ENCODE results near the gene DERA. TPM values are rescaled to one million over a fixed set of nuclear protein-coding genes. Genes with fewer than 3 reads are reported as not detected.

Gene DERA
- total RNA-seq, 5 donors from 2014 or later (not counting 1 experiment from before 2014, with no cell fraction given) = 11.0 to 13.4 (median 11.6) TPM

GRCh38 chr12:15972894-15973293, 61.8 kb downstream of the DERA start:
- POLR2A ChIA-PET = no interaction called here
- Histone ChIP-seq H3K4me1 (ENCODE audit: control insufficient read depth in 1 of 2, extremely low read depth in 1 of 2, insufficient read depth in 2 of 2, low read length in 2 of 2) (no peaks in the 10 kb centered on the region), H3K27me3 (replicated peaks in 1 of 2; ENCODE audit: control insufficient read depth in 2 of 2, extremely low read depth in 1 of 2, insufficient read depth in 2 of 2, low read length in 1 of 2) (no peaks in the 10 kb centered on the region), H3K27ac (ENCODE audit: low read length) (no peak overlapping the region), H3K4me3 (ENCODE audit: control insufficient read depth in 1 of 2, extremely low read depth in 1 of 2, low read length in 1 of 2) (no peak overlapping the region), H3K9me3 (no peaks in the 10 kb centered on the region), H3K36me3 (ENCODE audit: control insufficient read depth in 2 of 2, extremely low read depth in 1 of 2, insufficient read depth in 1 of 2, low read length in 1 of 2) (peaks cover 0 to 3% of the 10 kb centered on the region in 2 donors)
- H3K36me3 Mint-ChIP-seq = peaks cover 55% of the 10 kb centered on the region
- H3K4me3 Mint-ChIP-seq = no peak overlapping the region
- no peaks in the 10 kb centered on the region for H3K27me3 Mint-ChIP-seq
- WGBS (ENCODE audit: insufficient coverage) = 100% methylated on average over 1 of the region's 4 CpGs
- DNase-seq (no peak), ATAC-seq (replicated peaks in 1 of 4) (no peak)
- CTCF ChIA-PET = no interaction called here
- H3K27ac Mint-ChIP-seq = no peak overlapping the region
- no peaks in the 10 kb centered on the region for H3K4me1 Mint-ChIP-seq
- H3K9me3 Mint-ChIP-seq = no peaks in the 10 kb centered on the region

- ATAC-seq (replicated peaks in 1 of 4) = no peak
- no peaks in the 10 kb centered on the region for H3K27me3 Mint-ChIP-seq
- no peak overlapping the region for H3K4me3 Mint-ChIP-seq
- no peak overlapping the region for H3K27ac Mint-ChIP-seq
- Histone ChIP-seq H3K36me3 (ENCODE audit: control insufficient read depth in 2 of 2, extremely low read depth in 1 of 2, insufficient read depth in 1 of 2, low read length in 1 of 2) (peaks cover 5 to 6% of the 10 kb centered on the region in 2 donors), H3K9me3 (no peaks in the 10 kb centered on the region), H3K27ac (ENCODE audit: low read length) (no peak overlapping the region), H3K4me1 (ENCODE audit: control insufficient read depth in 1 of 2, extremely low read depth in 1 of 2, insufficient read depth in 2 of 2, low read length in 2 of 2) (no peaks in the 10 kb centered on the region), H3K4me3 (ENCODE audit: control insufficient read depth in 1 of 2, extremely low read depth in 1 of 2, low read length in 1 of 2) (no peak overlapping the region), H3K27me3 (replicated peaks in 1 of 2; ENCODE audit: control insufficient read depth in 2 of 2, extremely low read depth in 1 of 2, insufficient read depth in 2 of 2, low read length in 1 of 2) (no peaks in the 10 kb centered on the region)
- 83% methylated on average over 1 of the region's 7 CpGs for WGBS (ENCODE audit: insufficient coverage)
- CTCF ChIA-PET = no interaction called here
- H3K36me3 Mint-ChIP-seq = peaks cover 42% of the 10 kb centered on the region
- POLR2A ChIA-PET = no interaction called here
- no peaks in the 10 kb centered on the region for H3K4me1 Mint-ChIP-seq
- DNase-seq = no peak
- no peaks in the 10 kb centered on the region for H3K9me3 Mint-ChIP-seq
These were observed 67.1 kb downstream of the DERA start for GRCh38 chr12:15977999-15978951.

GRCh38 chr12:15979096-15980092, 68.3 kb downstream of the DERA start:
- H3K36me3 Mint-ChIP-seq = peaks cover 54% of the 10 kb centered on the region
- Histone ChIP-seq H3K9me3 (no peaks in the 10 kb centered on the region), H3K27me3 (replicated peaks in 1 of 2; ENCODE audit: control insufficient read depth in 2 of 2, extremely low read depth in 1 of 2, insufficient read depth in 2 of 2, low read length in 1 of 2) (no peaks in the 10 kb centered on the region), H3K36me3 (ENCODE audit: control insufficient read depth in 2 of 2, extremely low read depth in 1 of 2, insufficient read depth in 1 of 2, low read length in 1 of 2) (peaks cover 5 to 16% of the 10 kb centered on the region in 2 donors), H3K4me1 (ENCODE audit: control insufficient read depth in 1 of 2, extremely low read depth in 1 of 2, insufficient read depth in 2 of 2, low read length in 2 of 2) (no peaks in the 10 kb centered on the region), H3K4me3 (ENCODE audit: control insufficient read depth in 1 of 2, extremely low read depth in 1 of 2, low read length in 1 of 2) (no peak overlapping the region), H3K27ac (ENCODE audit: low read length) (no peak overlapping the region)
- ChIA-PET CTCF (interaction anchor here in 1 of 2 donors (0.6 kb wide), 1 partner anchor 7 kb away, joined by 8 read pairs; no protein-coding TSS in a partner anchor), POLR2A (no interaction called here)
- no peaks in the 10 kb centered on the region for H3K4me1 Mint-ChIP-seq
- no peak overlapping the region for H3K4me3 Mint-ChIP-seq
- no CpG with 5 or more reads among the region's 2 CpGs for WGBS (ENCODE audit: insufficient coverage)
- H3K27me3 Mint-ChIP-seq = no peaks in the 10 kb centered on the region
- H3K27ac Mint-ChIP-seq = no peak overlapping the region
- no peak for DNase-seq
- no peak for ATAC-seq (replicated peaks in 1 of 4)
- H3K9me3 Mint-ChIP-seq = no peaks in the 10 kb centered on the region

- Histone ChIP-seq H3K27me3 (replicated peaks in 1 of 2; ENCODE audit: control insufficient read depth in 2 of 2, extremely low read depth in 1 of 2, insufficient read depth in 2 of 2, low read length in 1 of 2) (no peaks in the 10 kb centered on the region), H3K4me3 (ENCODE audit: control insufficient read depth in 1 of 2, extremely low read depth in 1 of 2, low read length in 1 of 2) (no peak overlapping the region), H3K27ac (ENCODE audit: low read length) (no peak overlapping the region), H3K4me1 (ENCODE audit: control insufficient read depth in 1 of 2, extremely low read depth in 1 of 2, insufficient read depth in 2 of 2, low read length in 2 of 2) (no peaks in the 10 kb centered on the region), H3K9me3 (no peaks in the 10 kb centered on the region), H3K36me3 (ENCODE audit: control insufficient read depth in 2 of 2, extremely low read depth in 1 of 2, insufficient read depth in 1 of 2, low read length in 1 of 2) (peaks cover 3 to 17% of the 10 kb centered on the region in 2 donors)
- ChIA-PET POLR2A (interaction anchor here in 1 of 2 donors (1.0 kb wide), 1 partner anchor 188 kb away, joined by 3 read pairs; no protein-coding TSS in a partner anchor), CTCF (no interaction called here)
- Mint-ChIP-seq H3K36me3 (peaks cover 63% of the 10 kb centered on the region), H3K27ac (no peak overlapping the region), H3K9me3 (peaks cover 0 to 4% (median 0%) of the 10 kb centered on the region in 3 donors), H3K4me1 (no peaks in the 10 kb centered on the region), H3K4me3 (no peak overlapping the region), H3K27me3 (no peaks in the 10 kb centered on the region)
- WGBS (ENCODE audit: insufficient coverage) = 100% methylated on average over 1 of the region's 5 CpGs
- DNase-seq (no peak), ATAC-seq (replicated peaks in 1 of 4) (no peak)
These were observed 70.9 kb downstream of the DERA start for GRCh38 chr12:15982071-15982470.

- peaks cover 3 to 18% of the 10 kb centered on the region in 2 donors for H3K36me3 ChIP-seq (ENCODE audit: control insufficient read depth in 2 of 2, extremely low read depth in 1 of 2, insufficient read depth in 1 of 2, low read length in 1 of 2)
- Mint-ChIP-seq H3K4me1 (no peaks in the 10 kb centered on the region), H3K27me3 (no peaks in the 10 kb centered on the region), H3K4me3 (no peak overlapping the region), H3K27ac (no peak overlapping the region), H3K36me3 (peaks cover 64% of the 10 kb centered on the region), H3K9me3 (peaks cover 0 to 4% (median 0%) of the 10 kb centered on the region in 3 donors)
- ChIA-PET POLR2A (interaction anchor here in 1 of 2 donors (0.6 to 1.0 kb wide), 2 partner anchors 20 to 188 kb away, joined by 3 to 15 read pairs; no protein-coding TSS in a partner anchor), CTCF (no interaction called here)
- DNase-seq (no peak), ATAC-seq (replicated peaks in 1 of 4) (no peak)
- no peaks in the 10 kb centered on the region for H3K4me1 ChIP-seq (ENCODE audit: control insufficient read depth in 1 of 2, extremely low read depth in 1 of 2, insufficient read depth in 2 of 2, low read length in 2 of 2)
- no peak overlapping the region for H3K4me3 ChIP-seq (ENCODE audit: control insufficient read depth in 1 of 2, extremely low read depth in 1 of 2, low read length in 1 of 2)
- no peaks in the 10 kb centered on the region for H3K9me3 ChIP-seq
- H3K27me3 ChIP-seq (replicated peaks in 1 of 2; ENCODE audit: control insufficient read depth in 2 of 2, extremely low read depth in 1 of 2, insufficient read depth in 2 of 2, low read length in 1 of 2) = no peaks in the 10 kb centered on the region
- H3K27ac ChIP-seq (ENCODE audit: low read length) = no peak overlapping the region
- 100% methylated on average over 1 of the region's 3 CpGs for WGBS (ENCODE audit: insufficient coverage)
These were observed 71.3 kb downstream of the DERA start for GRCh38 chr12:15982471-15982870.

GRCh38 chr12:15982921-15983320, 71.8 kb downstream of the DERA start:
- H3K4me1 Mint-ChIP-seq = no peaks in the 10 kb centered on the region

More at GRCh38 chr12:15982921-15983320, 71.8 kb downstream of the DERA start:
- no peak for ATAC-seq (replicated peaks in 1 of 4)
- Mint-ChIP-seq H3K27ac (no peak overlapping the region), H3K27me3 (no peaks in the 10 kb centered on the region), H3K36me3 (peaks cover 65% of the 10 kb centered on the region), H3K9me3 (peaks cover 0 to 4% (median 0%) of the 10 kb centered on the region in 3 donors), H3K4me3 (no peak overlapping the region)
- ChIA-PET CTCF (no interaction called here), POLR2A (interaction anchor here in 1 of 2 donors (0.6 kb wide), 1 partner anchor 20 kb away, joined by 15 read pairs; no protein-coding TSS in a partner anchor)
- no peaks in the 10 kb centered on the region for H3K4me1 ChIP-seq (ENCODE audit: control insufficient read depth in 1 of 2, extremely low read depth in 1 of 2, insufficient read depth in 2 of 2, low read length in 2 of 2)
- H3K27ac ChIP-seq (ENCODE audit: low read length) = no peak overlapping the region
- peaks cover 3 to 22% of the 10 kb centered on the region in 2 donors for H3K36me3 ChIP-seq (ENCODE audit: control insufficient read depth in 2 of 2, extremely low read depth in 1 of 2, insufficient read depth in 1 of 2, low read length in 1 of 2)
- DNase-seq = no peak
- H3K9me3 ChIP-seq = no peaks in the 10 kb centered on the region
- no peak overlapping the region for H3K4me3 ChIP-seq (ENCODE audit: control insufficient read depth in 1 of 2, extremely low read depth in 1 of 2, low read length in 1 of 2)
- no peaks in the 10 kb centered on the region for H3K27me3 ChIP-seq (replicated peaks in 1 of 2; ENCODE audit: control insufficient read depth in 2 of 2, extremely low read depth in 1 of 2, insufficient read depth in 2 of 2, low read length in 1 of 2)

Data from T-cell (primary cell).